ENCODE results near the gene DHRS9. TPM values are rescaled to one million over a fixed set of nuclear protein-coding genes. Genes with fewer than 3 reads are reported as not detected.

The DHRS9 gene
- total RNA-seq, 2 experiments from 2014 or later = not detected

GRCh38 chr2:169065422-169065821, 3.9 kb upstream of the DHRS9 start:
- Histone ChIP-seq H3K36me3 (ENCODE audit: insufficient read depth, low read length) (no peaks in the 10 kb centered on the region), H3K4me1 (ENCODE audit: insufficient read depth, low read length) (no peaks in the 10 kb centered on the region), H3K27ac (ENCODE audit: low read depth in 1 of 2, low read length in 2 of 2) (no peak overlapping the region), H3K4me3 (ENCODE audit: low read length) (no peak overlapping the region), H3K27me3 (ENCODE audit: control insufficient read depth in 1 of 2, insufficient read depth in 2 of 2, low read length in 2 of 2) (no peaks in the 10 kb centered on the region), H3K9me3 (ENCODE audit: control insufficient read depth in 1 of 2, insufficient read depth in 1 of 2, low read length in 2 of 2) (no peaks in the 10 kb centered on the region)
- intact Hi-C loops (cut with DNase I, micrococcal nuclease) = no loop called here
- no peak for DNase-seq
- Mint-ChIP-seq H3K27ac (no peak overlapping the region), H3K4me1 (ENCODE audit: low read depth) (no peaks in the 10 kb centered on the region), H3K9me3 (no peaks in the 10 kb centered on the region), H3K4me3 (no peak overlapping the region), H3K27me3 (no peaks in the 10 kb centered on the region), H3K36me3 (ENCODE audit: low read depth) (no peaks in the 10 kb centered on the region)
- ChIA-PET POLR2A (no interaction called here), CTCF (no interaction called here)
- ATAC-seq (ENCODE audit: poor library complexity) = no peak
- TF ChIP-seq CTCF (IDR thresholded peaks at IDR 0.05) = no peak

- Mint-ChIP-seq H3K27ac (no peak overlapping the region), H3K9me3 (no peaks in the 10 kb centered on the region), H3K4me3 (no peak overlapping the region), H3K27me3 (no peaks in the 10 kb centered on the region), H3K36me3 (ENCODE audit: low read depth) (no peaks in the 10 kb centered on the region), H3K4me1 (ENCODE audit: low read depth) (no peaks in the 10 kb centered on the region)
- ATAC-seq (ENCODE audit: poor library complexity) (no peak), DNase-seq (no peak)
- Histone ChIP-seq H3K36me3 (ENCODE audit: insufficient read depth, low read length) (no peaks in the 10 kb centered on the region), H3K4me1 (ENCODE audit: insufficient read depth, low read length) (no peaks in the 10 kb centered on the region), H3K4me3 (ENCODE audit: low read length) (no peak overlapping the region), H3K27ac (ENCODE audit: low read depth in 1 of 2, low read length in 2 of 2) (no peak overlapping the region), H3K27me3 (ENCODE audit: control insufficient read depth in 1 of 2, insufficient read depth in 2 of 2, low read length in 2 of 2) (no peaks in the 10 kb centered on the region), H3K9me3 (ENCODE audit: control insufficient read depth in 1 of 2, insufficient read depth in 1 of 2, low read length in 2 of 2) (no peaks in the 10 kb centered on the region)
- intact Hi-C loops (cut with DNase I, micrococcal nuclease) = no loop called here
- ChIA-PET CTCF (no interaction called here), POLR2A (no interaction called here)
- no peak for TF ChIP-seq CTCF (IDR thresholded peaks at IDR 0.05)
Measured at GRCh38 chr2:169065864-169066517, 3.4 kb upstream of the DHRS9 start.

GRCh38 chr2:169066897-169067296, 2.5 kb upstream of the DHRS9 start:
- POLR2A ChIA-PET = no interaction called here
- Mint-ChIP-seq H3K4me1 (ENCODE audit: low read depth) (no peaks in the 10 kb centered on the region), H3K27ac (no peak overlapping the region), H3K9me3 (no peaks in the 10 kb centered on the region), H3K27me3 (no peaks in the 10 kb centered on the region), H3K4me3 (no peak overlapping the region), H3K36me3 (ENCODE audit: low read depth) (no peaks in the 10 kb centered on the region)
- ATAC-seq (ENCODE audit: poor library complexity) (no peak), DNase-seq (no peak)
- Histone ChIP-seq H3K4me1 (ENCODE audit: insufficient read depth, low read length) (no peaks in the 10 kb centered on the region), H3K27me3 (ENCODE audit: control insufficient read depth in 1 of 2, insufficient read depth in 2 of 2, low read length in 2 of 2) (no peaks in the 10 kb centered on the region), H3K27ac (ENCODE audit: low read depth in 1 of 2, low read length in 2 of 2) (no peak overlapping the region), H3K36me3 (ENCODE audit: insufficient read depth, low read length) (no peaks in the 10 kb centered on the region), H3K4me3 (ENCODE audit: low read length) (no peak overlapping the region), H3K9me3 (ENCODE audit: control insufficient read depth in 1 of 2, insufficient read depth in 1 of 2, low read length in 2 of 2) (no peaks in the 10 kb centered on the region)
- intact Hi-C loops (cut with DNase I, micrococcal nuclease) = no loop called here
- TF ChIP-seq CTCF (IDR thresholded peaks at IDR 0.05) = no peak
- CTCF ChIA-PET = no interaction called here

All from CD4-positive, alpha-beta T cell (primary cell).